HepG2 (cell line): Measurements from ENCODE around the gene XPC. TPM values are rescaled to one million over a fixed set of nuclear protein-coding genes. Genes with fewer than 3 reads are reported as not detected.
A peak's percentile ranks its signal among the peaks of the same experiment; 100 is the strongest.

Experiments
- ATAC-seq: fragments of 200-7000 bp; cut with Tn5 transposase; 3 replicates; pipeline ENCODE4 v1.9.1; 2020; ENCODE audit warnings: mild to moderate bottlenecking, moderate library complexity
- BruUV-seq: library from RNA; stranded (reverse); fragments of 400-500 nt; replicated peaks from 2 replicates; lab custom pipeline; 2021; lab: Mats Ljungman, UMichigan
- CTCF ChIA-PET: fragments of 300-600 bp; formaldehyde crosslinking; extraction: SDS; loops from one replicate; lab custom pipeline; 2021; ENCODE audit warnings: low total read pairs, inconsistent platforms, low intra/inter-chr PET ratio; lab: Yijun Ruan, JAX
- POLR2A ChIA-PET: fragments of 350-600 bp; sonication (Branson Sonifier 250); formaldehyde crosslinking; loops from one replicate; lab custom pipeline; 2020; ENCODE audit warnings: antibody characterized with exemption, inconsistent platforms; lab: Yijun Ruan, JAX
- DNase-seq: peaks from one replicate; pipeline ENCODE4 v3.0.0-alpha.2; 2015; ENCODE audit warnings: low spot score
- FAIRE-seq: peaks from 3 replicates; lab custom pipeline; 2011; peaks lifted over from hg19 to GRCh38; lab: Jason Lieb, UNC
- H2AFZ ChIP-seq: one replicate; pipeline ENCODE4 v1.6.1; 2011; ENCODE audit warnings: low read length, inconsistent platforms
- H3K27ac ChIP-seq: fragments of 300-600 bp; 3 replicates; pipeline ENCODE4 v1.8.0; 2011; ENCODE audit warnings: mixed run types, mild to moderate bottlenecking, mixed read lengths, low read length, inconsistent platforms; ENCODE audit not compliant: insufficient read depth; ENCODE audit errors: extremely low read length
- H3K27me3 ChIP-seq, 2 experiments: fragments of 200-600 bp in 1 of 2; 2 replicates in 1 of 2; 3 replicates in 1 of 2; pipeline versions ENCODE4 v1.6.0 to v1.8.0; 2011; ENCODE audit warnings: low read length in 2 of 2, mild to moderate bottlenecking in 2 of 2, moderate library complexity in 2 of 2, inconsistent platforms in 1 of 2; ENCODE audit not compliant: insufficient read depth in 2 of 2, control insufficient read depth in 1 of 2
- H3K36me3 ChIP-seq, 2 experiments: fragments of 200-600 bp in 1 of 2; replicated peaks in 1 of 2; 2 replicates in 1 of 2; 3 replicates in 1 of 2; pipeline versions ENCODE4 v1.5.1 to v1.8.0; 2011; ENCODE audit warnings: low read length in 2 of 2, inconsistent platforms in 1 of 2; ENCODE audit not compliant: insufficient read depth in 2 of 2, control insufficient read depth in 1 of 2
- H3K4me1 ChIP-seq: 2 replicates; pipeline ENCODE4 v1.5.1; 2012; ENCODE audit warnings: low read length, inconsistent platforms; ENCODE audit not compliant: insufficient read depth
- H3K4me2 ChIP-seq: 2 replicates; pipeline ENCODE4 v1.6.0; 2011; ENCODE audit warnings: low read depth, low read length, inconsistent platforms
- H3K4me3 ChIP-seq, 3 experiments: fragments of 200-600 bp in 1 of 3; sonication (generic), shearing (Covaris generic) in 1 of 3; replicated peaks in 1 of 3; 2 replicates each; pipeline ENCODE4 v1.5.1; 2011 to 2016; ENCODE audit warnings: low read length in 3 of 3, inconsistent platforms in 2 of 3, low read depth in 2 of 3, mild to moderate bottlenecking in 2 of 3, control low read depth in 1 of 3, mixed read lengths in 1 of 3; ENCODE audit not compliant: insufficient read depth in 1 of 3
- H3K79me2 ChIP-seq: one replicate; pipeline ENCODE4 v1.6.1; 2011; ENCODE audit warnings: low read length, inconsistent platforms; ENCODE audit not compliant: insufficient read depth
- H3K9ac ChIP-seq: 2 replicates; pipeline ENCODE4 v1.6.0; 2011; ENCODE audit warnings: mild to moderate bottlenecking, low read depth, low read length, inconsistent platforms; ENCODE audit not compliant: insufficient read depth
- H3K9me3 ChIP-seq: 2 replicates; pipeline ENCODE4 v1.5.1; 2012; ENCODE audit warnings: mild to moderate bottlenecking, low read length
- H4K20me1 ChIP-seq: 2 replicates; pipeline ENCODE4 v1.6.0; 2011; ENCODE audit warnings: inconsistent platforms, mild to moderate bottlenecking, low read length, moderate library complexity; ENCODE audit not compliant: insufficient read depth
- POLR2G ChIP-seq: fragments of 200-400 bp; formaldehyde crosslinking; IDR thresholded peaks from 2 replicates; pipeline ENCODE4 v1.6.1; 2018; ENCODE audit warnings: mild to moderate bottlenecking, low read depth, low read length, moderate library complexity
- RBM22 ChIP-seq: fragments of 200-400 bp; formaldehyde crosslinking; optimal IDR thresholded peaks from 2 replicates; pipeline ENCODE3; 2017; ENCODE audit warnings: mild to moderate bottlenecking, low read length, moderate library complexity
- ZNF253 ChIP-seq: sonication (generic); formaldehyde crosslinking; IDR thresholded peaks from 2 replicates; pipeline ENCODE4 v1.8.0; 2022; ENCODE audit warnings: mild to moderate bottlenecking, missing genetic modification reagents, borderline replicate concordance
- ZNF749 ChIP-seq: sonication (generic); formaldehyde crosslinking; IDR thresholded peaks from 2 replicates; pipeline ENCODE4 v1.8.0; 2022; ENCODE audit warnings: mild to moderate bottlenecking, missing genetic modification reagents, moderate library complexity, borderline replicate concordance
- WGBS: methylation state at CpG from one replicate; pipeline ENCODE4 v1.1.6; 2017; ENCODE audit warnings: low lambda C conversion rate; 5-methylcytosine and 5-hydroxymethylcytosine counted together
- in situ Hi-C: cut with HindIII; loops from 2 replicates; pipeline ENCODE4 v1.10.0; 2017; ENCODE audit warnings: low pct_unique_long_range_greater_than_20kb; ENCODE audit not compliant: extremely low pct_ligation_motif_present
- intact Hi-C: fragments of 100-400 bp; cut with micrococcal nuclease; formaldehyde crosslinking; loops from one replicate; pipeline ENCODE4 v1.10.0; 2022; ENCODE audit not compliant: unreplicated experiment
- polyA plus RNA-seq, 8 experiments: library from polyadenylated mRNA; depleted of rRNA in 3 of 8; stranded (reverse) in 7 of 8; unstranded in 1 of 8; fragments of >200 nt; fragmentation: Illumina TruSeq in 4 of 8; extraction: Trizol in 4 of 8; gene quantifications; 2 replicates each; pipeline versions ENCODE4 v1.2.1 to v1.2.3, GENCODE V29; 2011 to 2016; ENCODE audit warnings: low read depth in 4 of 8, missing spikeins in 1 of 8, mixed read lengths in 1 of 8; ENCODE audit not compliant: insufficient read depth in 1 of 8
- total RNA-seq, 5 experiments: library from RNA; depleted of rRNA; stranded (reverse); fragments of >200 nt; fragmentation: Illumina TruSeq; extraction: Trizol; gene quantifications; 2 replicates each; pipeline ENCODE4 v1.2.3, GENCODE V29; 2016; ENCODE audit warnings: low read depth in 1 of 5
- TF ChIP-seq, protein P1 (sequence below), 2 experiments: IDR thresholded peaks; 2 replicates each; pipeline ENCODE4 v1.6.1; 2011 to 2012; ENCODE audit warnings: low read length in 2 of 2, borderline replicate concordance in 1 of 2, low read depth in 1 of 2, mild to moderate bottlenecking in 1 of 2, moderate library complexity in 1 of 2

Gene XPC
- total and polyA plus RNA-seq, 2 of the 13 experiments (the other 11 are each of a cell fraction or from before 2014, with no cell fraction given) = 9.4 to 24.1 TPM

DNA sequence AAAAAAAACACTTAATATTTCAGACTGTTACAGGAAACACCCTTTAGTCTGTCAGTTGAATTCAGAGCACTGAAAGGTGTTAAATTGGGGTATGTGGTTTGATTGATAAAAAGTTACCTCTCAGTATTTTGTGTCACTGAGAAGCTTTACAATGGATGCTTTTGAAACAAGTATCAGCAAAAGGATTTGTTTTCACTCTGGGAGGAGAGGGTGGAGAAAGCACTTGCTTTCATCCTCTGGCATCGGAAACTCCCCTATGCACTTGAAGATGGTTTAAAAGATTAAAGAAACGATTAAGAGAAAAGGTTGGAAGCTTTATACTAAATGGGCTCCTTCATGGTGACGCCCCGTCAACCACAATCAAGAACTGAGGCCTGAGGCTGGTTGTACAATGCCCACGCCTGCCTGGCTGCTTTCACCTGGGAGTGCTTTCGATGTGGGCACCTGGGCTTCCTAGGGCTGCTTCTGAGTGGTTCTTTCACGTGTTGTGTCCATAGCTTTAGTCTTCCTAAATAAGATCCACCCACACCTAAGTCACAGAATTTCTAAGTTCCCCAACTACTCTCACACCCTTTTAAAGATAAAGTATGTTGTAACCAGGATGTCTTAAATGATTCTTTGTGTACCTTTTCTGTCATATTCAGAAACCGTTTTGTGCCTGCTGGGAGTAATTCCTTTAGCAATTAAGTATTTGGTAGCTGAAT is 35.7 kb downstream of the XPC start:
- no peak overlapping the region for H3K4me2 ChIP-seq
- in situ Hi-C loops = no loop called here

More for the DNA sequence above, 35.7 kb downstream of the XPC start:
- no peak overlapping the region for H3K4me3 ChIP-seq
- H4K20me1 ChIP-seq = no peaks in the 10 kb centered on the region; the same call in 1 of the 2 replicates
- no peaks in the 10 kb centered on the region for H3K79me2 ChIP-seq
- H3K4me1 ChIP-seq = peaks cover 20% of the 10 kb centered on the region
- no peaks in the 10 kb centered on the region for H3K27me3 ChIP-seq
- 93% methylated on average over 8 of the region's 8 CpGs for WGBS
- H3K36me3 ChIP-seq = peaks cover 13 to 48% of the 10 kb centered on the region in 2 experiments; a peak in 4 of 5 replicates
- H3K9ac ChIP-seq = no peak overlapping the region
- ATAC-seq (no peak), FAIRE-seq (no peak), DNase-seq (no peak)
- POLR2A ChIA-PET = interaction anchor here (1.0 to 4.4 kb wide), 2 partner anchors 17 to 36 kb away, joined by 3 to 21 read pairs; partner anchors contain the start of genes LSM3 and XPC
- intact Hi-C loops = no loop called here
- TF ChIP-seq RBM22 = no peak
- no peak for TF ChIP-seq ZNF749
- 0 out of 2 replicates have a peak, but pooled peaks have one; percentile 29 for TF ChIP-seq POLR2G
- TF ChIP-seq, protein P1, sequence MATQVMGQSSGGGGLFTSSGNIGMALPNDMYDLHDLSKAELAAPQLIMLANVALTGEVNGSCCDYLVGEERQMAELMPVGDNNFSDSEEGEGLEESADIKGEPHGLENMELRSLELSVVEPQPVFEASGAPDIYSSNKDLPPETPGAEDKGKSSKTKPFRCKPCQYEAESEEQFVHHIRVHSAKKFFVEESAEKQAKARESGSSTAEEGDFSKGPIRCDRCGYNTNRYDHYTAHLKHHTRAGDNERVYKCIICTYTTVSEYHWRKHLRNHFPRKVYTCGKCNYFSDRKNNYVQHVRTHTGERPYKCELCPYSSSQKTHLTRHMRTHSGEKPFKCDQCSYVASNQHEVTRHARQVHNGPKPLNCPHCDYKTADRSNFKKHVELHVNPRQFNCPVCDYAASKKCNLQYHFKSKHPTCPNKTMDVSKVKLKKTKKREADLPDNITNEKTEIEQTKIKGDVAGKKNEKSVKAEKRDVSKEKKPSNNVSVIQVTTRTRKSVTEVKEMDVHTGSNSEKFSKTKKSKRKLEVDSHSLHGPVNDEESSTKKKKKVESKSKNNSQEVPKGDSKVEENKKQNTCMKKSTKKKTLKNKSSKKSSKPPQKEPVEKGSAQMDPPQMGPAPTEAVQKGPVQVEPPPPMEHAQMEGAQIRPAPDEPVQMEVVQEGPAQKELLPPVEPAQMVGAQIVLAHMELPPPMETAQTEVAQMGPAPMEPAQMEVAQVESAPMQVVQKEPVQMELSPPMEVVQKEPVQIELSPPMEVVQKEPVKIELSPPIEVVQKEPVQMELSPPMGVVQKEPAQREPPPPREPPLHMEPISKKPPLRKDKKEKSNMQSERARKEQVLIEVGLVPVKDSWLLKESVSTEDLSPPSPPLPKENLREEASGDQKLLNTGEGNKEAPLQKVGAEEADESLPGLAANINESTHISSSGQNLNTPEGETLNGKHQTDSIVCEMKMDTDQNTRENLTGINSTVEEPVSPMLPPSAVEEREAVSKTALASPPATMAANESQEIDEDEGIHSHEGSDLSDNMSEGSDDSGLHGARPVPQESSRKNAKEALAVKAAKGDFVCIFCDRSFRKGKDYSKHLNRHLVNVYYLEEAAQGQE (IDR thresholded peaks at IDR 0.05; ENCODE audit: borderline replicate concordance in 1 of 2, low read depth in 1 of 2, low read length in 2 of 2) = no peak
- TF ChIP-seq ZNF253 (CRISPR knock-in tag) = no peak
- H3K9me3 ChIP-seq = no peaks in the 10 kb centered on the region
- TSS peak; percentile 43 for BruUV-seq
- H3K27ac ChIP-seq = peak overlapping the region; percentile 96
- CTCF ChIA-PET = no interaction called here
- no peak overlapping the region for H2AFZ ChIP-seq
